GM19463 (cell line): ENCODE measurements around the gene STEAP3.
"Not testable (repeated sequence)": the region's sequence is repeated elsewhere in the genome, so short reads cannot be mapped to it uniquely, and the experiment has no call there.

Experiments
- ATAC-seq: cut with Tn5 transposase; IDR thresholded peaks from one replicate; pipeline ENCODE4 v1.9.1; 2021; ENCODE audit warnings: mild to moderate bottlenecking, moderate library complexity; ENCODE audit not compliant: unreplicated experiment

STEAP3 gene

DNA sequence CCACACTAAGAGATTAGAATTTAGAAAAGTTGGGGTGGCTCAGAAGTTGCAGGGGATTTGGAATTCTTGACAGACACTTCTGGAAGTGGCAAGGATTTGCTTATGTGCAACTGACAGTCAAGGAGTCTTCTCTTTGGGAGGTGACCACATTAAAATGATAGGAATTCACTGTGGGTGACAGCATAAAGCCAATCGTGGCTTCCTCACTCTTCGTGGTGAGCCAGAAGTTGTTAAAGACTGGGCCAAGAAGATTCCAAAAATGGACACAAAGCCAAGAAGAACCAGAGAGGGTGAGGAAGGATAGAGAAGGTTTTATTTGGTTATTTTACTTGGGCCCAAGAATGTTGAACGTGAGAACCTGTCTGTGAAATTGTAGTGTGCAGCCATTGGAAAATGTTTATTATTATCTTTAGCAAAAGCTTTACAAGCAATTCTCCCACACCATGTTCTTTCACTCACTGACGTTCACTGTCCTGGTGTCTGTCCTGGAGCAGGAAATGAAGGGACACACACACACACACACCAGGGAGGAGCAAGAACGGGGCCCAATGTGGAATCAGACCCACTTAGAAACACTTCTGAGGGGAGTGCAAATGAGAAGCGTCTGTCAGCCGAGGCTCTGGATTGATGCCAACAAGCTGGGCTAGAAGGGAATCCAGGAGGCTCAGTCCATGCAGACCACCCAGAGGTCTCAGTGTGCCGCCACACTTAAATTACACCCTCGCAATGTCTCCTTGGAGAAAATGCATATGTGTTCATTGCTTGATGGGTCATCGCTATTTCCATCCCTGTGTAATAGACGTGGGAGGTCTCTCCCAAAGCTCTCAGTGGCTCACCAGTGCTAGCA lies 37.2 kb downstream of the STEAP3 start:
- ATAC-seq: no peak

GRCh38 chr2:119261493-119262225 lies 38.0 kb downstream of the STEAP3 start:
- ATAC-seq: no peak

DNA sequence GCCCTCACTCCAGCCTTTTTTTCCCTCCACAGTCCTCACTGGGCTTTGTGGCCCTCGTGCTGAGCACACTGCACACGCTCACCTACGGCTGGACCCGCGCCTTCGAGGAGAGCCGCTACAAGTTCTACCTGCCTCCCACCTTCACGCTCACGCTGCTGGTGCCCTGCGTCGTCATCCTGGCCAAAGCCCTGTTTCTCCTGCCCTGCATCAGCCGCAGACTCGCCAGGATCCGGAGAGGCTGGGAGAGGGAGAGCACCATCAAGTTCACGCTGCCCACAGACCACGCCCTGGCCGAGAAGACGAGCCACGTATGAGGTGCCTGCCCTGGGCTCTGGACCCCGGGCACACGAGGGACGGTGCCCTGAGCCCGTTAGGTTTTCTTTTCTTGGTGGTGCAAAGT lies 39.4 kb downstream of the STEAP3 start:
- ATAC-seq: no peak

DNA sequence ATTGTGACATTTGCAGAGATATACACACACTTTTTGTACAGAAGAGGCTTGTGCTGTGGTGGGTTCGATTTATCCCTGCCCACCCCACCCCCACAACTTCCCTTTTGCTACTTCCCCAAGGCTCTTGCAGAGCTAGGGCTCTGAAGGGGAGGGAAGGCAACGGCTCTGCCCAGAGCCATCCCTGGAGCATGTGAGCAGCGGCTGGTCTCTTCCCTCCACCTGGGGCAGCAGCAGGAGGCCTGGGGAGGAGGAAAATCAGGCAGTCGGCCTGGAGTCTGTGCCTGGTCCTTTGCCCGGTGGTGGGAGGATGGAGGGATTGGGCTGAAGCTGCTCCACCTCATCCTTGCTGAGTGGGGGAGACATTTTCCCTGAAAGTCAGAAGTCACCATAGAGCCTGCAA lies 40.0 kb downstream of the STEAP3 start:
- no peak for ATAC-seq

DNA sequence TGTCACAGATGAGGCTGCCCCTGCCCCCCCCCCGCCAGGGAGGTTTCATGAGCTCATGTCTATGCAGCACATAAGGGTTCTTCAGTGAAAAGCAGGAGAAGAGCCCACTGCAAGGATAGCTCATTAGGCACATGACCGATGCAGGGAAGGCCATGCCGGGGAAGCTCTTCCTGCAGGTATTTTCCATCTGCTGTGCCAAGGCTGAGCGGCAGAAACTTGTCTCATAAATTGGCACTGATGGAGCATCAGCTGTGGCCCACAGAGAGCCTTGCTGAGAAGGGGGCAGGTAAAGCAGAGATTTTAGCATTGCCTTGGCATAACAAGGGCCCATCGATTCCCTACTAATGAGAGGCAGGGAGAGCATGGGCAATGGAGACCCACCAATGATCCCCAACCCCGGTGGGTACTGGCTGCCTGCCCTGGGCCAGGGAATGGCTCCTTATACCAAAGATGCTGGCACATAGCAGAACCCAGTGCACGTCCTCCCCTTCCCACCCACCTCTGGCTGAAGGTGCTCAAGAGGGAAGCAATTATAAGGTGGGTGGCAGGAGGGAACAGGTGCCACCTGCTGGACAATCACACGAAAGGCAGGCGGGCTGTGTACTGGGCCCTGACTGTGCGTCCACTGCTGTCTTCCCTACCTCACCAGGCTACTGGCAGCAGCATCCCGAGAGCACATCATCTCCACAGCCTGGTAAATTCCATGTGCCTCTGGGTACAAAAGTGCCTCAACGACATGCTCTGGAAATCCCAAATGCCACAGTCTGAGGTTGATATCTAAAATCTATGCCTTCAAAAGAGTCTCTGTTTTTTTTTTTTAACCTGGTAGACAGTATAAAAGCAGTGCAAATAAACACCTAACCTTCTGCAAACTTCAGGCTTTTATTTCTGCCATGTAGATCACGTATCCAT lies 41.4 kb downstream of the STEAP3 start:
- peak; percentile 98 for ATAC-seq

GRCh38 chr2:119265693-119266066 lies 42.0 kb downstream of the STEAP3 start:
- ATAC-seq: no peak

- ATAC-seq: no peak
These were observed 42.5 kb downstream of the STEAP3 start for GRCh38 chr2:119266091-119266589.

DNA sequence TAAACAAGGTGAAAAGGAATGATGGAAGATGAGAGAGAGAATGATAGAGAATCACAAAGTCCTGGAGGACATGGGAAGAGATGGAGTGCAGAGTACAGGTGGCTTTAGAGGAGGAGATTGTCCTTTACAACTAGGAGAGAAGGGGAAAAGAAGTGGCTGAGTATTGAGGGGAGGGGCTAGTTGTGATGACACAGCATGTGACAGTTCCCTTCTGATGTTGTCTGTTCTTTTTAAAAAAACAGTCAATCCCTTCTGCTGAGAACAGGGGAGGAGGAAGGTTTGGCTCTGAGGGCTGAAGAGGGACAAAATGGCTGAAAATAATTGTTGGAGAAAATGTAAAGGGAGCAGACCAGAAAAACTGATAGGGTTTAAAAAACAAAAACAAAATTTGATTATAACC lies 44.0 kb downstream of the STEAP3 start:
- no peak for ATAC-seq

- no peak for ATAC-seq
These were observed 53.2 kb downstream of the STEAP3 start for GRCh38 chr2:119276864-119277263.

DNA sequence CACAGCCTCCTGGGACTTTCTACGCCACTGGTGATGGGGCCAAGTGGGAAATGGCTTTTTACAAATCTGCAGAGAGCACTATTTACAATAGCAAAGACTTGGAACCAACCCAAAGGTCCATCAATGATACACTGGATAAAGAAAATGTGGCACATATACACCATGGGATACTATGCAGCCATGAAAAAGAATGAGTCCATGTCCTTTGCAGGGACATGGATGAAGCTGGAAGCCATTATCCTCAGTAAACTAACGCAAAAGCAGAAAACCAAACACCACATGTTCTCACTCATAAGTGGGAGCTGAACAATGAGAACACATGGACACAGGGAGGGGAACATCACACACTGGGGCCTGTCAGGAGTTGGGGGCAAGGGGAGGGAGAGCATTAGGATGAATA lies 54.8 kb downstream of the STEAP3 start:
- not testable (repeated sequence) for ATAC-seq

DNA sequence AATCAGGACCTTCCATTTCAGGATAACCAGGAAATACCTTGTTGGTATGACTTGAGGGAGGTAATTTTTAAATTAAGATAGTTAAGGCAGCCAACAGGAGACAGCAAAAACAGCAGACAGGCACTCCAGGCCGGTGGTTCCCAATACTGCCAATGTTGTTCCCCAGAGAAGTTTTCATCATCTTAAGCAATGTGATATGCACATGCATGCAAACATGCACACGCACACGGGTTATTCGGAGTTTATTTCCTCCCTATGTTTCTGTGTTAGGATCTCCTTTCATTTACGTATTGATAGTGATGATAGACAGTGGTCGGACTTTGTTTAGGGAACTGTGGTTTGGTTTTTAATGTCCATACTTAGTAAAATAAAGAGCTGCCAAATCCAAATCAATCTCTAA lies 55.3 kb downstream of the STEAP3 start:
- ATAC-seq: no peak

DNA sequence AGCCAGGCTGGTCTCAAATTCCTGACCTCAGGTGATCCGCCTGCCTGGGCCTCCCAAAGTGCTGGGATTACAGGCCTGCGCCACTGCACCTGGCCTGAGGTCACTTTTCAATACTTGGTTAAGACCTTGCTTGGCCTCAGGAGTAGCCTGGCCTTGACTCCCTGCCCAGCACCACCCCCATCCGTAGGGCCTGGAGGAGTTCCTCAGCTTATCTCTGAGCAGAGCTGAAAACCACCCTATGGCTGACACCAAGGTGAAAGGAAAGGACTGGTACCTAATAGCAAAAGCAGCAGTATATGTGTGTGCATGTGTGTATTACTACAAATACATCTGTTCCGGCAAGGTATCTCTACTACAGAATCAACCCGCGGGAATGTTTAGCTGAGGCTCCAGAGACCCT lies 56.0 kb downstream of the STEAP3 start:
- no peak for ATAC-seq

GRCh38 chr2:119280680-119281079 lies 57.0 kb downstream of the STEAP3 start:
- ATAC-seq: no peak

GRCh38 chr2:119282146-119282995 lies 58.7 kb downstream of the STEAP3 start:
- ATAC-seq: no peak

- no peak for ATAC-seq
These were observed 59.4 kb downstream of the STEAP3 start for GRCh38 chr2:119282996-119283511.

DNA sequence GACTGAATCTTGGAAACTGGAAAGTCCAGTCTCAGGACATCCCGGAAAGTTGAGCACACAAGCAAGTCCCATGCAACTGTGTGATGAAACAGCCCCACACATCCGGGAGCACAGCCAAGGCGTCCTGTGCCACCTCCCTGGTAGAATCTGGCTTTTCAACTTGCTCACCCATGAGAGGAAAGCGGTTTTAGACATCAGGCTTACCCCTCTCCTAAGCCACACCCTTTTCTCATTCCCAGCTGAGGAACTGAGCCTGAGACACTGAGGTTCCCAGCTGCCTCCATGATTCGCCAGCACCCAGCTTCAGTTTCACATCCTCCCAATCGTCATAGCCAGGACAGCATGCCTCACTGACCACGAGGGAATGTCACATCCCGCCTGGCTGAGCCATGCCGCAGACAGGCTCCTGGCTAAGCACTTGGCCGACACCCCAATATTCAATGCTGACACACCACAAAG lies 60.3 kb downstream of the STEAP3 start:
- no peak for ATAC-seq

DNA sequence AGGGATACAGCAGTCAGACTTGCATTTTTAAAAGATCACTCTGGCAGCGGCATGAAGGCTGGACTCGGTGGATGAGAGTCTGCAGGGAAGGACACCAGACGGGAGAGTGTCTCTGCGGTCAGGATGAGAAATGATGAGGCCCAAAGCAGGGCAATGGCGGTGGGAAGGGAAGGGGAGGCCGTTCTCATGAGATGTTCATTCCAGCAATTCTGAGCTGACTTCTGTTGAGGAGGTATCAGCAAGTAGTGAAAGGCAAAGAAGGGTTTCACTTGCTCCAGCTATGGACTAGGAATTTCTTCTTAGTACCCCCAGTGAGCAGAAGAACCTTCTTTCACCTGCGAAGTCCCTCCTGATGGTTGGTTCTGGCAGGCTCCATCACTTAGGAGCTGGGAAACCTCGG lies 63.0 kb downstream of the STEAP3 start:
- no peak for ATAC-seq

GRCh38 chr2:119288576-119288975 lies 64.9 kb downstream of the STEAP3 start:
- no peak for ATAC-seq

DNA sequence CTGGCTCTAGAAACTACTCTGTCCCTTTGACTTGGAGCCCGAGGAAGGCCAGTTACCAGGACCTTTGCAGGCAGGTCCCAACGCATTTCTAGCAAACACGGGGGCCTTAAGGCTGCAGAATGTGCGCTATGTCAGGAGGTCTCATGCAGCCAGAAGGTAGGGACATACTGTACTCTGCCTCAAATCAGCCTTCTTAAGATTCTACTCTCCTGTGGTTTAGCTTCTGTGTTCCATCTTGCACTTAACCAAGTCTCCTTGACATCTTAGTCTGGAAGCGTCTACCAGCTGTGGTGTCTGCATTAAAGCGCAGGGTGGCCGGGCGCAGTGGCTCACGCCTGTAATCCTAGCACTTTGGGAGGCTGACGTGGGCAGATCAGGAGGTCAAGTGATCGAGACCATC lies 65.5 kb downstream of the STEAP3 start:
- ATAC-seq: no peak

DNA sequence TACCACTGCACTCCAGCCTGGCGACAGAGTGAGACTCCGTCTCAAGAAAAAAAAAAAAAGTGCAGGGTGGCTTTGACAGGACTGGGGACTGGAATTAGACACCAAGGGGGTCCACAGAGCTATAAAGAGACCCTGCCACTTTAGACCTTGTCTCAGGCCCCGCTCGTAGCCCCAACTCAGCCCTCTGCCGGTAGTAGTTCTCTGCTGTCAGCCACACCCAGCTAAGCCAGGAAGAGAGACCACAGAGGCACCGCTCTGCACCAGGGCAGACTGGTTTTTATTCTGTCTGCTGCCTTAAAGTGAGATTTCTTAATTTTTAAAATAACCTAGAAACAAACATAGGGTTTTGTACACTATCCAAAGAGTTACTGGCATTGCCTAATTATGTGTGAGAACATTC lies 66.0 kb downstream of the STEAP3 start:
- ATAC-seq: no peak
